ENCODE measurements around the gene NDC80.
"Not testable (repeated sequence)": the region's sequence is repeated elsewhere in the genome, so short reads cannot be mapped to it uniquely, and the experiment has no call there.

NDC80 gene

DNA sequence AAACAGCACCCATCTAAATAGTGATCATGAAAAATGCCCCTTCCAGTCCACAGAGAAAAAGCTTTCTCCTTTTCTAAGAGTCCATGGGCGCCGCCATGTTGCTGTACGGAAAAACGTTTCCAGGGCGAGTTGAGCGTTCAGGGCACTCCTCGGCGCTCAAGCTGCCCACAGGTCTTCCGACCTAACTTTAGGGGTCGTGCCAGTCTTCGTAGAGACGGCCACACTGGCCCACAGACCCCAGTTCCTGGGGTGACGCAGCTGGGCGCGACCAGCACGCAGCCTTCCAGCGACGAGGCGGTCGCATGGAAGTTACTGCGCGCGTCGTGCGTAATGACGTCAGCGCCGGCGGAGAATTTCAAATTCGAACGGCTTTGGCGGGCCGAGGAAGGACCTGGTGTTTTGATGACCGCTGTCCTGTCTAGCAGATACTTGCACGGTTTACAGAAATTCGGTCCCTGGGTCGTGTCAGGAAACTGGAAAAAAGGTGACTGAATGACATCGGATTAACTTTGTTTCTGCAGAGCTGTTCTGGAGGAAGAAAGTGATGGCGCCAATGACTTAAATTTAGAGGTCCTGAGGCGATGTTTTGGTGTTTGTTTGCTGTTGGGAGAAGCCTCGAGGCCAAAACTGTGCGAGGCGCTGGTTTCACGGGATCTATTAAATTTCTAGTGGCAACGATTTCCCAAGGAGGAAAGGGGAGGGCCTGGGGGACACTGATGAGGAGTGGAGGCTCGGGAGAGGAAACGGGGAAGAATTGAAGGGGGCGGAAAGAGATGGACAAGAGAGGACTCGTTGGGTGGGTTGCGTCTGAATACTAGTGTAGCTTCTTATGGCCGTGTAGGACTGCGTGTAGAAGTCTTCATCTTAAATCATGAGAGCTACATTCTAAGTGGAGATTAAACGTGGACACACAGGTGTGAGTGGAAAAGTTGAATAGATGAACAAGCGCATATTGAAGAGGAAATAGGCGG lies at the start of gene NDC80, which contains the start of gene METTL4:
TSS of gene NDC80 (plus strand) at position 358 of the 971 bp plus-strand sequence. CDS start 1,429 bp downstream, outside the sequence.
TSS of gene METTL4 (minus strand) at position 306 of the 971 bp plus-strand sequence. CDS start 4,289 bp downstream, outside the sequence.
- peak; percentile 71 to 72 for DNase-seq (ENCODE audit: low read depth in 1 of 2, low spot score in 1 of 2)

- DNase-seq (ENCODE audit: low read depth in 1 of 2, low spot score in 1 of 2): no peak
These were observed 49.2 kb upstream of the NDC80 start for GRCh38 chr18:2522112-2522511.

DNA sequence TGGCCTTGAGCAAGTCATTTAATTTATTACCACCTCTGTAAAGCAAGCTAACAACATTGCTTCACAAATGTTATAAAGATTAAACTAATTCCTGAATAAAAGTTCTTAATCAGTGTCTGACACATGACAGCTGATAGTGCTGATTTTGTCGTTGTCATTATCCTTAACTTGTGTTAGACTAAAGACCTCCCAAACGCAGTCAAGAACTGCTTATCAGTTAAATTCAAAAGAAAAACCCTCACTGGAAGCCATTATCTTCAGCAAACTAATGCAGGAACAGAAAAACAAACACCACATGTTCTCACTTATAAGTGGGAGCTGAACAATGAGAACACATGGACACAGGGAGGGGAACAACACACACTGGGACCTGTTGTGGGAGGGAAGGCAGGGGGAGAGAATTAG lies 46.6 kb upstream of the NDC80 start:
- not testable (repeated sequence) for DNase-seq (ENCODE audit: low read depth in 1 of 2, low spot score in 1 of 2)

DNA sequence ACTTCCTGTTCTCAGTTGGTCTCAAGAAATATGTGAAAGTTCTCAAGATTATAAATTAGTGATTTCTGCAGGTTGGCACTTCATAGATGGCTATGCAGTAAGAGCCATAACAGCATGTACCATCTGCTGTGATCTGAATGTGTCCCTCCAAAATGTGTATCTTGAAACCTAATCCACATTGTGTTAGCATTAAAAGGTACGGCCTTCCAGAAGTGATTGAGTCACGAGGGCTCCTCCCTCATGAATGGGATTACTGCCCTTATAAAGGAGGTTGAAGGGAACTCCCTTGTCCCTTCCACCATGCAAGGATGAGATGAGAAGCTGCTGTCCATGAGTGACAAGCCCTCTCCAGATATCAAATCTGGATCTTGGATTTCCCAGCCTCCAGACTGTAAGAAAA lies 45.0 kb upstream of the NDC80 start:
- DNase-seq (ENCODE audit: low read depth in 1 of 2, low spot score in 1 of 2): no peak

GRCh38 chr18:2529154-2529553 lies 42.2 kb upstream of the NDC80 start:
- DNase-seq (ENCODE audit: low read depth in 1 of 2, low spot score in 1 of 2): no peak

DNA sequence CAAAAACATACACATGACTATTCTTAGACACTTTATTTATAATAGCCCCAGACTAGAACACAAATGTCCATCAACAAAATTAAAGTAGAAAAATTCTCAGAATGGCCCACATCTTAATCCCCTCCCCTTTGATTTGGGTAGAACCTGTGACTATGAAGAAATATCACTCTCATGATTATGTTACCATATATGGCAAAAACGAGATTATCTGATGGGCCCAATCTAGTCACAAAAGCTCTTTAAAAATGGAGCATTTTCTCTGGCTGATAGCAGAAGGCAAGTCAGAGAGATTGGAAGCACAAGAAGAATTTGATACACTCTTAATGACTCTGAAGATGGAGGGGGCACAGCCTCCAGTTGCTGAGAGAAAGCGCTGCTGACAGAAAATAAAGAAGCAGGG lies 39.6 kb upstream of the NDC80 start:
- no peak for DNase-seq (ENCODE audit: low read depth in 1 of 2, low spot score in 1 of 2)

- DNase-seq (ENCODE audit: low read depth in 1 of 2, low spot score in 1 of 2): no peak
These were observed 38.6 kb upstream of the NDC80 start for GRCh38 chr18:2532797-2533196.

DNA sequence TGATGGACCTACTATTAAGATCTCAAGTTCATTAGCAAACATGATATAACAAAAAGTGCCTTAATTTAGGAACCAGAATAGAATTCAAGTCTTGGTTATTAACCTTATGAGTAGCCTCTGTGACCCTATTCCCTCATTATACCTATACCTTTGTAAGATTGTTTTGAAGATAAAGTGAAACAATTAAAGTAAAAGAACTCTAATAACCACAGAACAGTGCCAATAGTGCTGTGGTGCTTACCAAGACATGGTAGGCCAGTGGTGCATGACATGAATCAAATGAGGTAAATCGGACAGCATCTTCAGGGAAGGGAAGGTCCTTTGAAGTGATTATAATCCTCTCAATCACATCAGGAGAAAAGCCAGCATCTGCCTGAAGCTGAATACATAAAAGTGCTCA lies 36.5 kb upstream of the NDC80 start:
- DNase-seq (ENCODE audit: low read depth in 1 of 2, low spot score in 1 of 2): no peak

- no peak for DNase-seq (ENCODE audit: low read depth in 1 of 2, low spot score in 1 of 2)
These were observed 35.9 kb upstream of the NDC80 start for GRCh38 chr18:2535419-2535910.

DNA sequence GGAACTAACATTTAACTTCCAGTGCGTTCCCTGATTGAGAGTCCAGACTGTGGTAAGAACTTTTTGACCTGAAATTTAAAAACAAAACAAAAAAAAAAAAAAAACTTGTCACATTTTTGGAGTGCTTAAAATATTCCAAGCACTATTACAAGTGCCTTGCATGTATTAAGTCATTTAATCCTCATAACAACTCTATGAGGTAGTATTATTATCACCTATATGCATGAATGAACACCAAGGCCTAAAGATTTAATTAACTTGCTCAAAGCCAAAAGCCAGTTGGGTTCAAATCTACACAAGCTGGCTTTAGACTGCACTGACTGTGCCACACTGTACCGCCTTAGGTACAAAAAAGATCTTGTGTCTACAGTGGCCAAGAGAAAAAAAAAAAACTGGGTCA lies 35.3 kb upstream of the NDC80 start:
- no peak for DNase-seq (ENCODE audit: low read depth in 1 of 2, low spot score in 1 of 2)

DNA sequence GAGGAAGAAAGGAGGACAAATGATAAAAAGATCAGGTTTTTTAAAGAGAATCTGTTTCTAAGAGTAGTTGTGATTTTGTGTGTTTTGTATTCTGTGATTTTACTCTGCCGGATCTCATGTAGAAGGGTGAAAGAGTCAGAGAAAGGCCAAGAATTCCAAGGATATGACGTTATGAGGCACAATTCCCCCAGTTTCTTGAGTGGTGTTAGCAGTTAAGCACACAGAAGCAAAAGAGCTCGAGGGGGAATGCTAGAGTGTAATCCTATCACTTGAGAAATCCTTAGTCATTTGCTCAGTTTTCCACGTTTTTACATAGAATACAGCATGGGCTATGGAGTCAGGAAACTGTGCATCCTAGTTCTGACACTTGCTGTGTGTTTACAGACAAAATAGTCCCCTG lies 34.9 kb upstream of the NDC80 start:
- no peak for DNase-seq (ENCODE audit: low read depth in 1 of 2, low spot score in 1 of 2)

GRCh38 chr18:2537296-2537695 lies 34.1 kb upstream of the NDC80 start:
- no peak for DNase-seq (ENCODE audit: low read depth in 1 of 2, low spot score in 1 of 2)

- DNase-seq (ENCODE audit: low read depth in 1 of 2, low spot score in 1 of 2): no peak
These were observed 33.1 kb upstream of the NDC80 start for GRCh38 chr18:2538236-2538635.

- DNase-seq (ENCODE audit: low read depth in 1 of 2, low spot score in 1 of 2): no peak
These were observed 32.5 kb upstream of the NDC80 start for GRCh38 chr18:2538844-2539243.

DNA sequence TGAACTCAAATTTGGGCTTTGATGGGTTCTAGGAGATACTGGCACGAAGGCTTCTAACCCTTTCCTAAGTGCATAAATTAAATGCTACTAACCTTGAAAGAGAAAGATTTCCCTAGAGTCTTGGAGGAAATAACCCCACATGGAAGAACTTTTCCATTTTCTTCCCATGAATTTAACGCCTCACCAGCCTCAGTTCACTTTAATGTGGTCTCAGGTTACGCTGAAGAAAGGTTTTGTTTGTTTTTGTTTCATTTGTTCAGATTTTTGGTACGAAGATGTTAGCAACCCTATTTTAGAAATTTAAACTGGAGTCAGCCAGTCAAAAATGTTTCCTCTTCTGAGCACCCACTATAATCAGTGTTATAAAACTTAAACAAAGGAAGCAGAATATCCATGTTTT lies 30.8 kb upstream of the NDC80 start:
- no peak for DNase-seq (ENCODE audit: low read depth in 1 of 2, low spot score in 1 of 2)

DNA sequence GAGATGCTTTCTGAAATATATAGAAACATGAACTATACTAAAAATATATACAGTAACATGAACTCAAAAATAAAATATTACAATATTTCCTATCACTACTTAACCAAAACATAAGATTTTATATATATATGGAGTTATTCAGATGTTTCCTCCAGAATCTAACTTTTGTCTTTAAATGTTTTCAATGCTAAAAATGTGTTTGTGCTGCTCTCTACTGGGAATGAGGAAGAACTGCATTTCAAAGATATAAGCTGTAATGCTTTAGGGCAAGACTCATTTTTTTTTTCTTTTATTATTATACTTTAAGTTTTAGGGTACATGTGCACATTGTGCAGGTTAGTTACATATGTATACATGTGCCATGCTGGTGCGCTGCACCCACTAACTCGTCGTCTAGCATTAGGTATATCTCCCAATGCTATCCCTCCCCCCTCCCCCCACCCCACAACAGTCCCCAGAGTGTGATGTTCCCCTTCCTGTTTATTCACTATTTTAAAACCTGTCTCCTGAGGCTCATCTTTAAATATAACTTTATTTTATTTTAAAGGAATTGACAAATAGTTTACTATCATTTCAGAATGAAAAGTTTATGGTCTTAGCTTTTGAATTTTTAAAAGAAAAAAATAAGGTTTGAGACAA lies 29.3 kb upstream of the NDC80 start:
- not testable (repeated sequence) for DNase-seq (ENCODE audit: low read depth in 1 of 2, low spot score in 1 of 2)

GRCh38 chr18:2545155-2545554 lies 26.2 kb upstream of the NDC80 start:
- no peak for DNase-seq (ENCODE audit: low read depth in 1 of 2, low spot score in 1 of 2)

GRCh38 chr18:2547477-2548087 lies 23.8 kb upstream of the NDC80 start:
- no peak for DNase-seq (ENCODE audit: low read depth in 1 of 2, low spot score in 1 of 2)

DNA sequence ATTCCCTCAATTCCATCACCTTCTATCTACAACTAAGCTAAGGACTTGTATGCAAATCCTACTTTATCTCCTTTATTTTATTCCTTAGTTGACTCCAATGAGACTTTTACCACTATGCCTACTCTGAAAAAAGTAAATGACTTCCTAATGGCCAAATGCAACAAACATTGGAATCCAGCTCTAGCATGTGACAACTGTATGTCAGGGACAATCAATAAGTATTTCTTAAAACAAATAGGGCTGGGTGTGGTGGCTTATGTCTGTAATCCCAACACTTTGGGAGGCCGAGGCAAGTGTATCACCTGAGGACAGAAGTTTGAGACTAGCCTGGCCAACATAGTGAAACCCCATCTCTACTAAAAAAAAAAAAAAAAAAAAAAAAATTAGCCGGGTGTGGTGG lies 21.9 kb upstream of the NDC80 start:
- no peak for DNase-seq (ENCODE audit: low read depth in 1 of 2, low spot score in 1 of 2)

- DNase-seq (ENCODE audit: low read depth in 1 of 2, low spot score in 1 of 2): no peak
These were observed 19.9 kb upstream of the NDC80 start for GRCh38 chr18:2551425-2551824.

GRCh38 chr18:2554696-2555095 lies 16.7 kb upstream of the NDC80 start:
- DNase-seq (ENCODE audit: low read depth in 1 of 2, low spot score in 1 of 2): no peak

DNA sequence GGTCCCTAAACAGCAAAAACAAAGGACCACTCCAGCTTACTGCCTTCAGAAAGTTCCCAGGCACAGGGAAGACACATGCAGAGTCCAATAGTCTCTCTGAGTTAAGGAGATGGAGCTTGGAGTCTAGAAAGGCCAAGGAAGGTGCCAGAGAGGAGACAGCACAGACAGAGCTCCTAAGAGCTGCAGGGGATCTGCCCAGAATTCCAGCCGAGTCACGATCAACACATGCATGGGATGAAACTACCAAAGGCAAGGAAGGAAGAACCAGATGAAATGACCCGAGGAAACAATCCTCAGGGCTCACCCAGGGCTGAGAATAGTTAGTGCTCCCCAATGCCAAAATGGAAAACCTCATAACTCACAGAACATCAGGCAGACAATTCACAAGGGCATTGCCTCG lies 15.5 kb upstream of the NDC80 start:
- DNase-seq (ENCODE audit: low read depth in 1 of 2, low spot score in 1 of 2): no peak
